M059J (cell line): ENCODE data around the gene CERS6. TPM values are rescaled to one million over a fixed set of nuclear protein-coding genes. Genes with fewer than 3 reads are reported as not detected.
A peak's percentile ranks its signal among the peaks of the same experiment; 100 is the strongest.

Source experiments
- DNase-seq: peaks from one replicate; pipeline ENCODE4 v3.0.0-alpha.2; 2012; ENCODE audit warnings: low read depth
- total RNA-seq: library from RNA; depleted of rRNA; stranded (reverse); fragments of >200 nt; shearing (Covaris generic); gene quantifications from 2 replicates; pipeline ENCODE4 v1.2.3, GENCODE V29; 2014

The CERS6 gene
- total RNA-seq, 1 experiment from 2014 or later: 22.8 TPM

- DNase-seq: peak; percentile 22
Measured at GRCh38 chr2:168699844-168700417, 243.9 kb downstream of the CERS6 start.

DNA sequence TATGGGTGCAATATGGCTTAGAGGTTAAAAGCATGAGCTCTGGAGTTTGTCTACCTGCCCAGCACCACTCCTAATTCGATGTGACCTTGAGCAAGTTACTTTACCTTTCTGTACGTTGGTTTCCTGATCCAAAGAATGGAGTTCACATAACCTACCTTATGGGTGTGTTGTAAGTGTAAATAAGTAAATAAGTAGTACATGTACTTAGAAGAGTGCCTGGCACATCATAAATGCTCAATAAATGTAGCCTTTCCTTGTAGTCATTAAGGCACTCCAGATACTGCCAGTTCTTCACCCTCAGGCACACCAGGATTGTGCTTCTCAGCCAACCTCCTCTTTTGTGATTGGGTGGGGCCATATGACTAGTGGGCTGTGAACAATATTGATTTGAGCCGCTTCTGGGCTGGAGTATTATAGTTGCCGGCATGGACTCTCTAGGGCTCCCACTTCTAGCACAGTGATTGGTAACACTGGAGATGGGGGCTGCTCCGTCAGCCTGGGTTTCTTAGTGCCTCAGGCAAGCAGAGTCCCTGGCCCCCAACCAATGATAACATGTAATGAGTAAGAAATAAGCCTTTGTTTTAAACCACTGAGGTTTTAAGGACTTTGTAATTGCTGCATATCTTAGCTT lies 244.7 kb downstream of the CERS6 start:
- DNase-seq: peak; percentile 44

- DNase-seq: no peak
Measured at GRCh38 chr2:168702579-168702978, 246.5 kb downstream of the CERS6 start.

GRCh38 chr2:168703926-168704325 lies 247.9 kb downstream of the CERS6 start:
- DNase-seq: peak; percentile 18

DNA sequence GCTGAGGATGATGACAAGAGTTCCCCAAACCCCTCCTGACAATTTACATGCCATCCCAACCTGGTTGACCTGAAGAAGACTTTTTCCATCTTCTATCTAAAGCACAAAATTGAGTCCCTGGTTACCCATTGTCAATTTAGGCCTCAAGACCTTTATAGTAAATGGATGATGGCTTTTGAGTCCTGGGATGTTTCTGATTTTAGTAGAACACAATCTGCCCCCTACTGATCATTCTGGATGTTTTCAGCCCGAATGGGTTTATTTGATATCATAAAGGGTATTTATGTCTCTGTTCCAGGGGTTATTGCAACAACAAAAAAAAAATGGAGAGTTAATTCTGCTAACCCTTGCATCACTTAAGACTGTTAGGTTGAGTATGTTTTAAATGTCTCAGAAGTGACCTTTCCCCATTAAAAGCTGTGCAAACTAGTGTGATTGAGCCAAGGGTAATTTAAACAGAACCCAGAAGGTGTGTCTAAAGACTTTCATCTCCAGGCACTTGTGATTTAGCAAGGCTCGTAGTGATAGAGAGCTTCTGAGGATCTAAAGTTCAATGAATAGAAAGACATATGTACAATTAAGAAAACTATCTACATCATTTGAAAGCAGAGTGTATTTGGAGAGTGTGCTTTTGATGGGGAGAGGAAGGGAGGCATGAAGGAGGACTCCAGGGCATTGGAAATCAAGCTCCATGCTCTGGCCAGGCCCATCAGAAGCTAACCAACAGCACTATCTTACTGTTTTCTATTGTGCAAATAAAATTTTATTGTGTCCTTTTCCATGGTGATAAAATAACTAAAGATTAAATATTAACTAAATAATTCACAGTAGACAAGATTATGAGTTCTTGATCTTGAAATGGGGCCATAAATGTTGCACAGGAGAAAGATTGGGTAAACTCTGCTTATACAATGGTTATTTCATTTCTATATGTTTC lies 249.7 kb downstream of the CERS6 start:
- peak; percentile 9 for DNase-seq

DNA sequence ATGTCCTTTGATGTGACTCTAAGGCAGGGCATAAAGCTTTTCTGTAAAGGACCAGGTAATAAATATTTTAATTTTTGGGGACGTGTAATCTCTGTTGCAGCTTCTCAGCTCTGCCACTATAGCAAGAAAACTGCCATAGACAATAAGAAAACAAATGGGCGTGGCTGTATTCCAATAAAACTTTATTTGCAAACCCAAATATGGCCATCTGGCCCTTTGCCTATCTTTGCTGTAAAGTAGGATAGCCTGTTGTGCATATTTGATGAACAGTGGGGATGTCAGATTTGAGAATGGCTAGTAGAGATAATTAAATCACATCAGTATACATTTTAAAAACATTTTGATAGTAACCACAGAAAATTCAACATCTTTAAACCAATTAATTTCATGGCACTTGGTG lies 250.7 kb downstream of the CERS6 start:
- no peak for DNase-seq

DNA sequence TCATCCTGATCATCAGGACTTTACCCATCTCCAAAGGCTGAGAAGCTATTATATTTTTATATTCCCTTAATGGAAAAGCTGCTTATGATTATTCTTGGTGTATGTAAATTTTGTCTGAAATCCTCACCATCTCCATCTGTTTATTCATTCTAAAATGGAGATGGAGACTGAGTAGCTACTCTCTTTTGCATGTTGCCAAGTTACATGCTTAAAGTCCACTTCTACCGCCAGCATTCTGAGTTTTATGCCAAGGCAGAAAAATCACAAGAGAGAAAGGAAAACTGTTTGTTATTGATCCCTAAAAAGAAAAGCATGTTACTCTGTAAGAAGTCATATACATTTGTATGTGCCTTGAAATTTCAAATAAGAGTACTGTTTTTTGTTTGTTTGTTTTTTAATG lies 252.0 kb downstream of the CERS6 start:
- DNase-seq: no peak

GRCh38 chr2:168710754-168711467 lies 254.8 kb downstream of the CERS6 start:
- no peak for DNase-seq

GRCh38 chr2:168712053-168712452 lies 256.0 kb downstream of the CERS6 start:
- DNase-seq: no peak

DNA sequence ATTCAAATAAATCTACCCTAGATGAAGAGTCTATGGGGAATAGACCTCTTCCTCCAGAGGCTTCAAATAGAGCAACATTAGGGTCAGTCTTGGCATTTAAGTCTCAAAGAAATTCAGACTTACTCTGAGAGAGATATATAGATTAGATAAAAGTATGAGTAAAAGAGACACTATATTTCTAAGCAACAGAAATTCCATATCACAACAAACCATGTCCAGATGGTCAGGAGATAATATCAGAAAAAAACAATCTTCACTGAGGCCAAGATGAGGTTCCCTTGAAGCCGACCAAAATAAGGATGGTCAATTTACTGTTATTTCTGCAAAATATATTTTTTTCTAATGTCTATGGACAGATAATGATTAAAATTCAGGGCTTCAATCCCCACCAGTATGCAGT lies 257.3 kb downstream of the CERS6 start:
- no peak for DNase-seq

GRCh38 chr2:168715849-168716248 lies 259.8 kb downstream of the CERS6 start:
- DNase-seq: no peak

GRCh38 chr2:168716839-168717238 lies 260.8 kb downstream of the CERS6 start:
- DNase-seq: no peak

GRCh38 chr2:168717790-168718502 lies 261.9 kb downstream of the CERS6 start:
- DNase-seq: peak; percentile 16

DNA sequence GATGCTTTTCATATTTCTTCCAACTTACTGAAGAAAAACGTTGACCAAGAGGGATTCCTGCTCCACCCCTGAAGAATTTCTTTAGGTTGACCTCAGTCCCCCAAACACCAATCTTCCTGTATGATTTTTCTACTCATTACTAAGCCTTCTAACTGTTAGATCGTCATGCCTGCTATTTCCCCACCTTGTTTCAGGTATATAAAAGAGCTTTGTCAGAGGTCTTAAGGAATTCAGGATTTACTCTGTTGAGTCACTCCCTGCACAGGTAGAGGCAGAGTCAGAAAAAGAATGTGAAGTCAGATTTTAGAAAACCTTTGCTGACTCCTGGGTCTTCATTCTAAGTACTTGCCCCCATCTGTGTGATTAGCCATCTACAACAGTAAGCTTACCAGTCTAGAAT lies 262.6 kb downstream of the CERS6 start:
- no peak for DNase-seq

GRCh38 chr2:168719446-168719845 lies 263.4 kb downstream of the CERS6 start:
- DNase-seq: no peak

- peak; percentile 46 for DNase-seq
Measured at GRCh38 chr2:168722592-168722991, 266.5 kb downstream of the CERS6 start.

- no peak for DNase-seq
Measured at GRCh38 chr2:168723275-168723899, 267.3 kb downstream of the CERS6 start.

DNA sequence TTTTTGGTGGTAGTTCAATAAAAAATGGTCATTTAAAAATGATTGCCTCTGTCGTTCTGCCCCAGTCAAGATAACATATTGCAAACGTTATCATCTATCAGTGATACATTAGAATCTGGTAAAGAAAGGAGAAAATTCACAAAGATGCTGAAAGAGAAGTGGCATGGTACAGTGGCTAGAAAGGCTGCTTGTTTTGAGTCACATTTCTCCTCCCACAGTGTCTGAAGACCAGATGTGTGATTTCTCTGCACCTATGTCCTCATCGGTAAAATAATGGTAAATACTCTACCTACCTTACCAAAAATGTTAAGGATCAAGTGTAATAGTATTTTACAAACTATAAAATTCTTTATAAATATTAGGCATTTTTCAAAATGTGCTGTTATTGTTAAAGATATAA lies 270.3 kb downstream of the CERS6 start:
- no peak for DNase-seq

DNA sequence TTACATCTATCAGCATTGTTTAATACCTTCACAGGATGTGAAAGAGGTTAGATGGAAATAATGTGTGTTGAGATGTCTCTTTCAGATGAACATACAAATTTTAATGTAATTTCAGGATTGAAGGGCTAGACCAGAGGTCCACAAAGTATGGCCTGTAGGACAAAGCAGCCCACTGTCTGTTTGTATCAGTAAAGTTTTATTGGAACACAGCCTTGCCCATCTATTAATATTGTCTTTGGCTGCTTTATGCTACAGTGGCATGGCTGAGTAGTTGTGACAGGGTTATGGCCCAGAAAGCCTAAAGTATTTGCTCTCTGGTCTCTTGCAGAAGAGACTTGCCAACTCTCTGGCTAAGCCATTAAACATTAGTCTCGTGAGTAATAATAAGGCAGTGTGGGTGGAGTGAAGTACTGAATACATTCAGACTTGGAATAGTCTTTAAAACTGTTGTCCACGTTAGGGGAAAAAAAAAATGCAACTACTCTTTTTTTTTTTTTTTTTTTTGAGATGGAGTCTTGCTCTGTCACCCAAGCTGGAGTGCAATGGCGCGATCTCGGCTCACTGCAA lies 271.9 kb downstream of the CERS6 start:
- DNase-seq: no peak

DNA sequence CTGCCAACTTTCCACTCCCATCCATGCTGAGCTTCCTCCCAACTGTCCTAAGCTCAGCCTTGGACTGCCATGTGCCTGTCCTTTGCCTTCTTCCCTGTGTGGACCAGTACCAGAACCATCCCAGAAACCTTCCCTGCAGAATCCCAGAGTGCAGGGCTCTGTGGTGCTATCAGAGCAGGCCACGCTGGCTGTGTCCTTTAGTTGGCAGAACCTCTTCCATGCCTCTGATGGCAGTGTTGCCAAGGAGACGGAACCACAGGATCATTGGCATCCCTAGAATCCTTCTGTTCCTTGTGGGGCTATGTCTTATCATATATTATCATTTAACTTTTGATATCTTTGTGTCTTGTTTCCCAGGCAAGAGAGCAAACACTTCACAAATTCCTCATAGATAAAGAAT lies 273.4 kb downstream of the CERS6 start:
- DNase-seq: no peak

DNA sequence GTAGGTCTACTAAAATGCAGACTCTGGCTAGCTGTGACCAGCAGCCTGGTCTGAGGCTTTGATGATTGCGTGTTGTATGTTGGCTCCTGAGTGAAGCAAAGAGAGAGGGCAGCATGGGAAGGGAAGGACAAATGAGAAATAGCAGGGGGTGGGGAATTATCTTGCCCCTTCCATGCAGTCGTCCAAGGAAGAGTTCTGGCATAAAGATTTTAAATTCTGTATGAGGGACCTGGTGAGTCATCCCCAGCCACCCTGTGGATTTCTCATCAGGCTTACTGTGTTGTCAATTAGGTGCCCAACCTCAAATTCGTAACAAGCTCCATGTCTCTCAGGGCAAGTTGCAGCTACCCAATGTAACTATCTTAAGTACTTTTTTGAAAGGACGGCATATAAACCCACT lies 274.3 kb downstream of the CERS6 start:
- DNase-seq: peak; percentile 22
